Hepatocyte (in vitro differentiated cells): Measurements from ENCODE around the gene MAX. TPM values are rescaled to one million over a fixed set of nuclear protein-coding genes. Genes with fewer than 3 reads are reported as not detected.
A peak's percentile ranks its signal among the peaks of the same experiment; 100 is the strongest.

ENCODE experiments used
- DNase-seq: peaks from one replicate; pipeline ENCODE4 v3.0.0-alpha.2; 2016; ENCODE audit warnings: low spot score
- H2AFZ ChIP-seq: fragments of 200-600 bp; sonication (generic); 2 replicates; pipeline ENCODE4 v1.6.0; 2016; ENCODE audit warnings: antibody characterized with exemption, mild to moderate bottlenecking
- H3K27ac ChIP-seq: fragments of 200-600 bp; sonication (generic); 2 replicates; pipeline ENCODE4 v1.5.1; 2016; ENCODE audit warnings: mild to moderate bottlenecking
- H3K27me3 ChIP-seq: fragments of 200-600 bp; sonication (generic); 2 replicates; pipeline ENCODE4 v1.6.1; 2016
- H3K36me3 ChIP-seq: fragments of 200-600 bp; sonication (generic); replicated peaks from 2 replicates; pipeline ENCODE4 v1.5.1; 2016; ENCODE audit warnings: low read depth; ENCODE audit not compliant: insufficient read depth
- H3K4me1 ChIP-seq: fragments of 200-600 bp; sonication (generic); 2 replicates; pipeline ENCODE4 v1.5.1; 2016; ENCODE audit warnings: mild to moderate bottlenecking, moderate library complexity; ENCODE audit not compliant: insufficient read depth
- H3K4me2 ChIP-seq: fragments of 200-600 bp; sonication (generic); 2 replicates; pipeline ENCODE4 v1.6.0; 2016
- H3K4me3 ChIP-seq: fragments of 200-600 bp; sonication (generic); 2 replicates; pipeline ENCODE4 v1.5.1; 2016; ENCODE audit warnings: mild to moderate bottlenecking
- H3K79me2 ChIP-seq: fragments of 200-600 bp; sonication (generic); 2 replicates; pipeline ENCODE4 v1.6.0; 2017; ENCODE audit warnings: mild to moderate bottlenecking
- H3K9me2 ChIP-seq: fragments of 200-600 bp; sonication (generic); replicated peaks from 2 replicates; pipeline ENCODE4 v1.6.0; 2017; ENCODE audit warnings: mild to moderate bottlenecking; ENCODE audit not compliant: insufficient read depth
- H3K9me3 ChIP-seq: fragments of 200-600 bp; sonication (generic); 2 replicates; pipeline ENCODE4 v1.5.1; 2016; ENCODE audit warnings: low read depth, mild to moderate bottlenecking
- H4K20me1 ChIP-seq: fragments of 200-600 bp; sonication (generic); 2 replicates; pipeline ENCODE4 v1.6.0; 2016; ENCODE audit warnings: mild to moderate bottlenecking; ENCODE audit not compliant: insufficient read depth, poor library complexity, severe bottlenecking
- CTCF ChIP-seq: fragments of 200-600 bp; sonication (generic); IDR thresholded peaks from 2 replicates; pipeline ENCODE4 v1.5.1; 2016; ENCODE audit warnings: antibody characterized with exemption, mild to moderate bottlenecking; ENCODE audit not compliant: poor library complexity
- EZH2 ChIP-seq: fragments of 200-600 bp; sonication (generic); IDR thresholded peaks from 2 replicates; pipeline ENCODE4 v1.6.1; 2016; ENCODE audit warnings: antibody characterized with exemption, mild to moderate bottlenecking, borderline replicate concordance
- EZH2phosphoT487 ChIP-seq: fragments of 200-600 bp; sonication (generic); IDR thresholded peaks from one replicate; pipeline ENCODE4 v1.6.1; 2018; ENCODE audit warnings: antibody characterized with exemption, mild to moderate bottlenecking, low read depth, moderate library complexity; ENCODE audit not compliant: unreplicated experiment, severe bottlenecking
- WGBS: methylation state at CpG from one replicate; pipeline ENCODE4 v1.1.6; 2016; ENCODE audit warnings: low lambda C conversion rate; ENCODE audit errors: missing lambda C conversion rate; 5-methylcytosine and 5-hydroxymethylcytosine counted together
- polyA plus RNA-seq: library from polyadenylated mRNA; unstranded; fragments of >200 nt; fragmentation: Nextera tagmentation; extraction: Ambion mirVana; gene quantifications from 2 replicates; pipeline ENCODE4 v1.2.1, GENCODE V29; 2016
- total RNA-seq: library from RNA; depleted of rRNA; stranded (reverse); fragments of >200 nt; gene quantifications from 2 replicates; pipeline ENCODE4 v1.2.3, GENCODE V29; 2014

The MAX gene
- total and polyA plus RNA-seq, 2 experiments from 2014 or later: 53.5 to 86.5 TPM

- no peaks in the 10 kb centered on the region for H3K27me3 ChIP-seq
- TF ChIP-seq CTCF (no peak), EZH2phosphoT487 (no peak), EZH2 (no peak)
- no peak overlapping the region for H2AFZ ChIP-seq
- no peaks in the 10 kb centered on the region for H3K36me3 ChIP-seq
- H3K4me3 ChIP-seq: no peak overlapping the region
- H3K79me2 ChIP-seq: peaks cover 53% of the 10 kb centered on the region
- H3K27ac ChIP-seq: no peak overlapping the region
- no peak overlapping the region for H3K4me2 ChIP-seq
- peaks cover 40% of the 10 kb centered on the region for H3K4me1 ChIP-seq
- H3K9me3 ChIP-seq: no peaks in the 10 kb centered on the region
- H4K20me1 ChIP-seq: no peaks in the 10 kb centered on the region
- WGBS: 91% methylated on average over 17 of the region's 17 CpGs
- no peak for DNase-seq
- no peaks in the 10 kb centered on the region for H3K9me2 ChIP-seq
Observed at GRCh38 chr14:65075628-65076325, 26.5 kb downstream of the MAX start.

- Histone ChIP-seq H3K9me2 (no peaks in the 10 kb centered on the region), H3K36me3 (no peaks in the 10 kb centered on the region), H3K4me3 (no peak overlapping the region), H3K27me3 (no peaks in the 10 kb centered on the region), H3K27ac (peak overlapping the region; percentile 92), H2AFZ (no peak overlapping the region), H4K20me1 (no peaks in the 10 kb centered on the region), H3K4me1 (peaks cover 40% of the 10 kb centered on the region), H3K79me2 (peaks cover 42% of the 10 kb centered on the region), H3K4me2 (no peak overlapping the region), H3K9me3 (no peaks in the 10 kb centered on the region)
- no peak for DNase-seq
- 71% methylated on average over 3 of the region's 3 CpGs for WGBS
- no peak for TF ChIP-seq CTCF
- no peak for TF ChIP-seq EZH2
- TF ChIP-seq EZH2phosphoT487: no peak
Observed at GRCh38 chr14:65074449-65075150, 27.7 kb downstream of the MAX start.

- H3K9me3 ChIP-seq: no peaks in the 10 kb centered on the region
- TF ChIP-seq EZH2phosphoT487 (no peak), EZH2 (no peak), CTCF (no peak)
- no peaks in the 10 kb centered on the region for H3K9me2 ChIP-seq
- H3K4me3 ChIP-seq: no peak overlapping the region
- no peaks in the 10 kb centered on the region for H3K27me3 ChIP-seq
- peaks cover 33% of the 10 kb centered on the region for H3K79me2 ChIP-seq
- 93% methylated on average over 4 of the region's 4 CpGs for WGBS
- peaks cover 34% of the 10 kb centered on the region for H3K4me1 ChIP-seq
- no peaks in the 10 kb centered on the region for H4K20me1 ChIP-seq
- H3K4me2 ChIP-seq: no peak overlapping the region
- no peaks in the 10 kb centered on the region for H3K36me3 ChIP-seq
- no peak overlapping the region for H2AFZ ChIP-seq
- peak overlapping the region; percentile 92 for H3K27ac ChIP-seq
- DNase-seq: peak; percentile 44
Observed at GRCh38 chr14:65073605-65074201, 28.6 kb downstream of the MAX start.
